ENCODE results near the gene DRAP1. TPM values are rescaled to one million over a fixed set of nuclear protein-coding genes. Genes with fewer than 3 reads are reported as not detected.
A peak's percentile ranks its signal among the peaks of the same experiment; 100 is the strongest.

DRAP1 gene
- total and polyA plus RNA-seq, 2 experiments from 2014 or later, result 121 to 294 TPM

GRCh38 chr11:65947133-65947532, 27.9 kb downstream of the DRAP1 start:
- peak overlapping the region; percentile 50; the same call in 1 of the 2 replicates for H3K27ac Mint-ChIP-seq
- ATAC-seq, result peak; percentile 5
- H3K27me3 Mint-ChIP-seq (ENCODE audit: insufficient read depth, low read depth, poor library complexity), result peaks cover 9% of the 10 kb centered on the region

DNA sequence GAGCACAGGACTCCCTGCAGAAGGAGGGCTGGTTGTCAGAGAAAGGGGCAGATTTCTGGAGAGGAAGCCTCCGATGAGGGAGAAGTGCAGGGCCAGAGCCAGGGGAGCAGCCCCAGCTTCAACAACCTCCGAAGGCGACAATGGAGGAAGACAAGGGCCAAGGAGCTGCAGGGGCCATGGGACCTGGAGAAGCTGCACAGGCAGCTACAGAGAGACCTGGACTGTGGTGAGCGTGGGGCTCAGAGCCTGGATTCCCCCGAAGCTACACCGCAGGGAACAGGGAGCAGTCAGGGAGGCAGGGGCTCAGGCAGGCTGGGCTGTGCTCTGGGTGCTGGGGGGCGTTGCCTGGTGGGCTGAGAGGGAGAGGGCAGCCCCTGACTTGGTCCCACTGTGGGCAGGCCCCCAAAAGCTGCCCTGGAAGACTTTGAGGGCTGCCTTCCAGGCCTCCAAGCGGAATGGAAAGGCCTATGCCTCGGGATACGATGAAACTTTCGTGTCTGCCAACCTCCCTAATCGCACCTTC, 28.4 kb downstream of the DRAP1 start:
- Histone ChIP-seq H3K9me2 (ENCODE audit: insufficient read depth) (no peaks in the 10 kb centered on the region), H3K27ac (ENCODE audit: low read depth) (no peak overlapping the region), H3K4me1 (ENCODE audit: insufficient read depth) (peaks cover 20% of the 10 kb centered on the region), H3K4me3 (no peak overlapping the region), H2AFZ (no peak overlapping the region), H4K20me1 (replicated peaks; ENCODE audit: insufficient read depth) (no peaks in the 10 kb centered on the region), H3K79me2 (replicated peaks; ENCODE audit: insufficient read depth) (no peaks in the 10 kb centered on the region), H3K4me2 (no peak overlapping the region), H3K27me3 (ENCODE audit: insufficient read depth) (no peaks in the 10 kb centered on the region), H3K36me3 (ENCODE audit: insufficient read depth) (no peaks in the 10 kb centered on the region), H3F3A (replicated peaks; ENCODE audit: low read depth) (peaks cover 9% of the 10 kb centered on the region; the same call in 1 of the 2 replicates)
- Mint-ChIP-seq H3K27ac (peak overlapping the region; percentile 50; the same call in 1 of the 2 replicates), H3K4me1 (peaks cover 28% of the 10 kb centered on the region), H3K27me3 (ENCODE audit: insufficient read depth, low read depth, poor library complexity) (peaks cover 9% of the 10 kb centered on the region), H3K4me3 (no peak overlapping the region; the same call in 2 of the 3 replicates), H3K9me3 (no peaks in the 10 kb centered on the region), H3K36me3 (ENCODE audit: low read depth) (peaks cover 2% of the 10 kb centered on the region; the same call in 1 of the 3 replicates)
- ATAC-seq (no peak), DNase-seq (ENCODE audit: low spot score) (no peak)
- TF ChIP-seq JUNB (IDR thresholded peaks at IDR 0.05; ENCODE audit: unreplicated experiment) (no peak), ZNF331 (CRISPR knock-in tag; IDR thresholded peaks at IDR 0.05; ENCODE audit: low read depth) (no peak), ZNF462 (CRISPR knock-in tag; IDR thresholded peaks at IDR 0.05) (no peak), STAT1 (IDR thresholded peaks at IDR 0.05; ENCODE audit: unreplicated experiment) (no peak), POLR2AphosphoS5 (IDR thresholded peaks at IDR 0.05; ENCODE audit: low read depth) (no peak)

More at GRCh38 chr11:65947133-65947532, 27.9 kb downstream of the DRAP1 start:
- Mint-ChIP-seq H3K9me3 (no peaks in the 10 kb centered on the region), H3K36me3 (ENCODE audit: low read depth) (peaks cover 2% of the 10 kb centered on the region; the same call in 1 of the 3 replicates), H3K4me1 (peaks cover 28% of the 10 kb centered on the region), H3K4me3 (peak overlapping the region; percentile 24; the same call in 1 of the 3 replicates)
- no peak overlapping the region; the same call in 1 of the 2 replicates for H3K4me2 ChIP-seq
- H3K36me3 ChIP-seq (ENCODE audit: insufficient read depth), result no peaks in the 10 kb centered on the region
- no peaks in the 10 kb centered on the region for H3K27me3 ChIP-seq (ENCODE audit: insufficient read depth)
- no peak overlapping the region for H2AFZ ChIP-seq
- peak; percentile 44 for DNase-seq (ENCODE audit: low spot score)
- TF ChIP-seq CTCF (conservative IDR thresholded peaks at IDR 0.05; ENCODE audit: low read depth in 2 of 2) (peak in 1 of 2 experiments; percentile 35; a peak in 2 of 4 replicates), STAT1 (IDR thresholded peaks at IDR 0.05; ENCODE audit: unreplicated experiment) (no peak)
- TF ChIP-seq, protein P1, sequence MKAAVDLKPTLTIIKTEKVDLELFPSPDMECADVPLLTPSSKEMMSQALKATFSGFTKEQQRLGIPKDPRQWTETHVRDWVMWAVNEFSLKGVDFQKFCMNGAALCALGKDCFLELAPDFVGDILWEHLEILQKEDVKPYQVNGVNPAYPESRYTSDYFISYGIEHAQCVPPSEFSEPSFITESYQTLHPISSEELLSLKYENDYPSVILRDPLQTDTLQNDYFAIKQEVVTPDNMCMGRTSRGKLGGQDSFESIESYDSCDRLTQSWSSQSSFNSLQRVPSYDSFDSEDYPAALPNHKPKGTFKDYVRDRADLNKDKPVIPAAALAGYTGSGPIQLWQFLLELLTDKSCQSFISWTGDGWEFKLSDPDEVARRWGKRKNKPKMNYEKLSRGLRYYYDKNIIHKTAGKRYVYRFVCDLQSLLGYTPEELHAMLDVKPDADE (IDR thresholded peaks at IDR 0.05), result no peak
- H3F3A ChIP-seq (replicated peaks; ENCODE audit: low read depth), result peaks cover 9% of the 10 kb centered on the region; the same call in 1 of the 2 replicates
- H3K9me2 ChIP-seq (ENCODE audit: insufficient read depth), result no peaks in the 10 kb centered on the region
- no peak overlapping the region for H3K27ac ChIP-seq (ENCODE audit: low read depth)
- H4K20me1 ChIP-seq (replicated peaks; ENCODE audit: insufficient read depth), result no peaks in the 10 kb centered on the region
- no peaks in the 10 kb centered on the region for H3K79me2 ChIP-seq (replicated peaks; ENCODE audit: insufficient read depth)
- H3K4me1 ChIP-seq (ENCODE audit: insufficient read depth), result peaks cover 20% of the 10 kb centered on the region
- H3K4me3 ChIP-seq, result no peak overlapping the region
